Measurements from ENCODE around the gene TEPSIN. TPM values are rescaled to one million over a fixed set of nuclear protein-coding genes. Genes with fewer than 3 reads are reported as not detected.

TEPSIN gene
- total RNA-seq, 2 experiments from 2014 or later, result 17.8 to 20.3 TPM

DNA sequence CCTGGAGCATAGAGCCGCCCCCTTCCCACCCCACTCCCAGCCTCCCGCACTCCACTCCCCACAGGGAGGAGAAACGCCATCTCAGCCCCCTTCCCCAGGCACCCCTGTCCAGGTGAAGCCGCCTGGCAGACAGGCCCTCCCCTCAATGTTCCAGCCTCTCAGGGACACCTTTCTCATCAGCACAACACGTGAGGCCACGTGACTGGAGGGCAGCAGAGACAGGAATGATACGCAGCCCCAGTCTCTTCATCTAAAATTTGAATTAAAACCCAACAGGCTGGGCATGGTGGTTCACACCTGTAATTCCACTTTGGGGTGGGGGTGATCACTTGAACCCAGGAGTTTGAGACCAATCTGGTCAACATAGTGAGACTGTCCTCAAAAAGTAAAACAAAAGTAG, 52.7 kb downstream of the TEPSIN start:
- CTCF ChIA-PET, result interaction anchor here (0.5 kb wide), 1 partner anchor 429 kb away, joined by 3 read pairs; no protein-coding TSS in a partner anchor
- POLR2A ChIA-PET, result no interaction called here
- H3K36me3 Mint-ChIP-seq (ENCODE audit: low read depth), result no peaks in the 10 kb centered on the region
- no peaks in the 10 kb centered on the region for H3K4me1 Mint-ChIP-seq
- no peak overlapping the region for H3K4me3 Mint-ChIP-seq
- ATAC-seq, result no peak
- no peaks in the 10 kb centered on the region for H3K9me3 Mint-ChIP-seq (ENCODE audit: low read depth)
- no peaks in the 10 kb centered on the region for H3K27me3 Mint-ChIP-seq
- intact Hi-C loops (cut with DNase I, micrococcal nuclease), result no loop called here
- DNase-seq, result no peak
- no peak overlapping the region for H3K27ac Mint-ChIP-seq

GRCh38 chr17:81184555-81184954, 54.3 kb downstream of the TEPSIN start:
- CTCF ChIA-PET, result no interaction called here
- no peak for ATAC-seq
- Mint-ChIP-seq H3K27ac (no peak overlapping the region), H3K36me3 (ENCODE audit: low read depth) (no peaks in the 10 kb centered on the region), H3K9me3 (ENCODE audit: low read depth) (no peaks in the 10 kb centered on the region), H3K4me1 (no peaks in the 10 kb centered on the region), H3K27me3 (no peaks in the 10 kb centered on the region), H3K4me3 (no peak overlapping the region)
- no peak for DNase-seq
- intact Hi-C loops (cut with DNase I, micrococcal nuclease), result no loop called here
- POLR2A ChIA-PET, result no interaction called here

DNA sequence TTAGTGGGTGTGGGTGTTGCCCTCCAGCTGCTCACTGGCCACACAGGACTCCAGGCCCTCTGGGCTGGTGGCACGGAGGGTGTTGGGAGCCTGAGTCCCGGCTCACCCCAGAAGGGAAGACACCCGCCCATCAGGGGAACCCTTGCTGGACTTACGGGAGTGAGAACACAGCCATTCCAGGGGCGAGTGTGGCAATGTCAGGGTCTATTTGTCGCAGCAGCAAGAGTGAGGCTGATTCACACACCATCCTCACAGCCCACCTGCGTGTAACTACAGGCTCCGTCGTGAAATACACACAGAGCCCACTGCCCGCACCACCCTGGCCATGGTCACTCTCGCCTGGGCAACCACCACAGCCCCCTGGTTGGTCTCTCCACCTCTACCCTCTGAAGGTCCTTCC, 55.0 kb downstream of the TEPSIN start:
- Mint-ChIP-seq H3K9me3 (ENCODE audit: low read depth) (no peaks in the 10 kb centered on the region), H3K4me1 (no peaks in the 10 kb centered on the region), H3K36me3 (ENCODE audit: low read depth) (no peaks in the 10 kb centered on the region), H3K4me3 (no peak overlapping the region), H3K27me3 (no peaks in the 10 kb centered on the region), H3K27ac (no peak overlapping the region)
- intact Hi-C loops (cut with DNase I, micrococcal nuclease), result no loop called here
- ATAC-seq (no peak), DNase-seq (no peak)
- POLR2A ChIA-PET, result no interaction called here
- CTCF ChIA-PET, result no interaction called here

- CTCF ChIA-PET, result no interaction called here
- intact Hi-C loops (cut with DNase I, micrococcal nuclease), result no loop called here
Observed at GRCh38 chr17:81183316-81183715, 55.5 kb downstream of the TEPSIN start.

DNA sequence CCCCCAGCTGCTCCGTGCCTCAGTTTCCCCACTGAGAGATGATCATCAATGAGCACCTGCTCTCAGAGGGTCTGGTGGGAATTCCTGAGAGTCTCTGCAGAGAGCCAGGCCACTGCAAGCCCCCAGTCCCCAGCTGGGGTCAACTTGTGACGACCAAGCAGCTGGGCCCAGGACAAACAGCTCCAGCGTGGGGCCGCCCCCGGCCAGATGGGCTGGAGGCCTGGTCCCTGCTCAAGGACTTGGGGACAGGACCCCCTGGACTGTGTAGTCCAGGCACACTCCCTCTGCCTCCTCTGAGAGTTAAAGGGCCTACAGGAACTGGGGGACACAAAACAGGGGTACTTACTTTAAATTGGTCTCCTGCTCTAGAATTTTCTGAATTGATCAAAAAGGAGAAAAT, 56.3 kb downstream of the TEPSIN start:
- Mint-ChIP-seq H3K4me3 (no peak overlapping the region), H3K27me3 (no peaks in the 10 kb centered on the region), H3K27ac (no peak overlapping the region), H3K36me3 (ENCODE audit: low read depth) (no peaks in the 10 kb centered on the region), H3K9me3 (ENCODE audit: low read depth) (no peaks in the 10 kb centered on the region), H3K4me1 (no peaks in the 10 kb centered on the region)
- ATAC-seq (no peak), DNase-seq (no peak)
- ChIA-PET CTCF (interaction anchor here (0.5 kb wide), 1 partner anchor 89 kb away, joined by 3 read pairs; no protein-coding TSS in a partner anchor), POLR2A (no interaction called here)
- intact Hi-C loops (cut with DNase I, micrococcal nuclease), result no loop called here

More at GRCh38 chr17:81183316-81183715, 55.5 kb downstream of the TEPSIN start:
- ATAC-seq (no peak), DNase-seq (no peak)
- no peaks in the 10 kb centered on the region for H3K9me3 Mint-ChIP-seq (ENCODE audit: low read depth)
- no peak overlapping the region for H3K4me3 Mint-ChIP-seq
- no peaks in the 10 kb centered on the region for H3K36me3 Mint-ChIP-seq (ENCODE audit: low read depth)
- no peaks in the 10 kb centered on the region for H3K4me1 Mint-ChIP-seq
- no peak overlapping the region for H3K27ac Mint-ChIP-seq
- no peaks in the 10 kb centered on the region for H3K27me3 Mint-ChIP-seq
- POLR2A ChIA-PET, result no interaction called here

- DNase-seq (no peak), ATAC-seq (no peak)
- H3K27ac Mint-ChIP-seq, result no peak overlapping the region
- H3K4me1 Mint-ChIP-seq, result no peaks in the 10 kb centered on the region
- CTCF ChIA-PET, result interaction anchor here (0.7 kb wide), 1 partner anchor 22 kb away, joined by 4 read pairs; no protein-coding TSS in a partner anchor
- no peaks in the 10 kb centered on the region for H3K36me3 Mint-ChIP-seq (ENCODE audit: low read depth)
- intact Hi-C loops (cut with DNase I, micrococcal nuclease), result no loop called here
- H3K4me3 Mint-ChIP-seq, result no peak overlapping the region
- POLR2A ChIA-PET, result no interaction called here
- no peaks in the 10 kb centered on the region for H3K27me3 Mint-ChIP-seq
- H3K9me3 Mint-ChIP-seq (ENCODE audit: low read depth), result no peaks in the 10 kb centered on the region
Observed at GRCh38 chr17:81181811-81182185, 57.1 kb downstream of the TEPSIN start.

- no peak for DNase-seq
- H3K27ac Mint-ChIP-seq, result no peak overlapping the region
- ChIA-PET POLR2A (no interaction called here), CTCF (interaction anchor here (0.5 to 0.7 kb wide), 2 partner anchors 22 to 640 kb away, joined by 3 to 4 read pairs; no protein-coding TSS in a partner anchor)
- no peaks in the 10 kb centered on the region for H3K27me3 Mint-ChIP-seq
- no peak overlapping the region for H3K4me3 Mint-ChIP-seq
- ATAC-seq, result no peak
- no peaks in the 10 kb centered on the region for H3K9me3 Mint-ChIP-seq (ENCODE audit: low read depth)
- intact Hi-C loops (cut with DNase I, micrococcal nuclease), result no loop called here
- H3K4me1 Mint-ChIP-seq, result no peaks in the 10 kb centered on the region
- H3K36me3 Mint-ChIP-seq (ENCODE audit: low read depth), result no peaks in the 10 kb centered on the region
Observed at GRCh38 chr17:81180836-81181810, 57.7 kb downstream of the TEPSIN start.

- intact Hi-C loops (cut with DNase I, micrococcal nuclease), result no loop called here
- CTCF ChIA-PET, result interaction anchor here (0.7 kb wide), 1 partner anchor 462 kb away, joined by 3 read pairs; no protein-coding TSS in a partner anchor
- H3K4me1 Mint-ChIP-seq, result no peaks in the 10 kb centered on the region
Observed at GRCh38 chr17:81179861-81180260, 59.0 kb downstream of the TEPSIN start.

DNA sequence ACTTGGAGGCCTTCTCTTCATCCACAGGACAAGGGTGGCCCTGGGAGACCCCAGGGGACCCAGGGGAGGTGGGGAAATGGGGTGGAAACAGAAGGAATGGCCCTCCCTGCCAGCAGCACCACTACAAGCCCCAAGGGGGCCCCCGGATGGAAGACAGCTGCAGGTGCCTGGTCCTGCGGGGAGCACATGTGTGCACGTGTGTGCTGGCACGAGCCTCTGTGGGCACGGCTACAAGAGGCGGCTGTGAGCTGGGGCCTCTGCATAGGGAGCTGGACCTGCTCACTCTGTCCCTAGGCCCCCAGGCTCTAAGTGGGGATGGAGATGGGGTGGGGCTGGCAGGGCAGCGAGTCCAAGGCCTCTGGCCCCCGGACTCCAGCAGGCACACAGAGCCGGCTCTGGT, 59.6 kb downstream of the TEPSIN start:
- DNase-seq (no peak), ATAC-seq (no peak)
- intact Hi-C loops (cut with DNase I, micrococcal nuclease), result no loop called here
- no peaks in the 10 kb centered on the region for H3K9me3 Mint-ChIP-seq (ENCODE audit: low read depth)
- no peaks in the 10 kb centered on the region for H3K4me1 Mint-ChIP-seq
- H3K27ac Mint-ChIP-seq, result no peak overlapping the region
- CTCF ChIA-PET, result interaction anchor here (0.7 kb wide), 1 partner anchor 461 kb away, joined by 3 read pairs; no protein-coding TSS in a partner anchor
- H3K27me3 Mint-ChIP-seq, result no peaks in the 10 kb centered on the region
- H3K36me3 Mint-ChIP-seq (ENCODE audit: low read depth), result no peaks in the 10 kb centered on the region
- H3K4me3 Mint-ChIP-seq, result no peak overlapping the region
- POLR2A ChIA-PET, result no interaction called here

More at GRCh38 chr17:81179861-81180260, 59.0 kb downstream of the TEPSIN start:
- no peaks in the 10 kb centered on the region for H3K27me3 Mint-ChIP-seq
- H3K9me3 Mint-ChIP-seq (ENCODE audit: low read depth), result no peaks in the 10 kb centered on the region
- H3K4me3 Mint-ChIP-seq, result no peak overlapping the region
- no peaks in the 10 kb centered on the region for H3K36me3 Mint-ChIP-seq (ENCODE audit: low read depth)
- ATAC-seq (no peak), DNase-seq (no peak)
- POLR2A ChIA-PET, result no interaction called here
- no peak overlapping the region for H3K27ac Mint-ChIP-seq

Other genes with a start within 250 kb of the TEPSIN start
- gene CHMP6, start 247.2 kb downstream of the TEPSIN start, total RNA-seq, result 10 to 100 TPM; 15.9 to 19.4 TPM
- 1 to 10 TPM; 4.6 to 5.0 TPM for gene BAIAP2, start 203.9 kb downstream of the TEPSIN start, total RNA-seq
- gene PVALEF, start 73.5 kb downstream of the TEPSIN start, total RNA-seq, result not detected
- gene AATK, start 72.8 kb downstream of the TEPSIN start, total RNA-seq, result under 1 TPM; 0.35 to 0.41 TPM
- gene CEP131, start 16.1 kb downstream of the TEPSIN start, total RNA-seq, result 1 to 10 TPM; 7.6 to 9.5 TPM
- 10 to 100 TPM; 31.0 to 57.9 TPM for gene NDUFAF8, start 263 bp upstream of the TEPSIN start, total RNA-seq
- 10 to 100 TPM; 47.6 to 52.9 TPM for gene SLC38A10, start 56.3 kb upstream of the TEPSIN start, total RNA-seq
- gene BAHCC1, start 156.4 kb upstream of the TEPSIN start, total RNA-seq, result under 1 TPM in 1 of 2 experiments, not detected in 1; 0.05 TPM